Progenitor cell of endocrine pancreas (in vitro differentiated cells): ENCODE measurements around the gene PYGM. TPM values are rescaled to one million over a fixed set of nuclear protein-coding genes. Genes with fewer than 3 reads are reported as not detected.

Source experiments
- DNase-seq: peaks from one replicate; pipeline ENCODE4 v3.0.0; 2021; ENCODE audit warnings: low spot score; ENCODE audit not compliant: unreplicated experiment
- H3K27ac Mint-ChIP-seq: 2 replicates; pipeline ENCODE4 v1.8.0; 2021; ENCODE audit warnings: mild to moderate bottlenecking, moderate library complexity, mixed read lengths
- H3K27me3 Mint-ChIP-seq: 2 replicates; pipeline ENCODE4 v1.8.0; 2021; ENCODE audit warnings: mixed read lengths
- H3K36me3 Mint-ChIP-seq: 2 replicates; pipeline ENCODE4 v1.8.0; 2022; ENCODE audit warnings: mixed read lengths; ENCODE audit not compliant: insufficient read depth
- H3K4me1 Mint-ChIP-seq: 2 replicates; pipeline ENCODE4 v1.8.0; 2021; ENCODE audit warnings: low read depth, mixed read lengths
- H3K4me3 Mint-ChIP-seq: 2 replicates; pipeline ENCODE4 v1.8.0; 2021; ENCODE audit warnings: low read depth, mild to moderate bottlenecking, moderate library complexity, mixed read lengths
- H3K9me3 Mint-ChIP-seq: 2 replicates; pipeline ENCODE4 v1.8.0; 2021; ENCODE audit warnings: low read depth, mixed read lengths
- CTCF ChIP-seq: fragments of 200-600 bp; sonication (generic); IDR thresholded peaks from one replicate; pipeline ENCODE4 v1.5.0; 2021; ENCODE audit warnings: antibody characterized with exemption, mild to moderate bottlenecking; ENCODE audit not compliant: unreplicated experiment
- total RNA-seq: library from RNA; stranded (reverse); gene quantifications from 2 replicates; pipeline ENCODE4 v1.2.1, GENCODE V29; 2021

The PYGM gene
- total RNA-seq, 1 donor from 2014 or later: 1.6 TPM

- Mint-ChIP-seq H3K36me3 (peaks cover 2% of the 10 kb centered on the region), H3K9me3 (no peaks in the 10 kb centered on the region), H3K4me3 (peak overlapping the region; percentile 26), H3K27me3 (no peaks in the 10 kb centered on the region), H3K4me1 (peaks cover 8% of the 10 kb centered on the region), H3K27ac (no peak overlapping the region)
- DNase-seq: no peak
- TF ChIP-seq CTCF: no peak
These were observed 40.8 kb upstream of the PYGM start for GRCh38 chr11:64800303-64801157.

GRCh38 chr11:64799623-64800302 is 40.0 kb upstream of the PYGM start:
- Mint-ChIP-seq H3K9me3 (no peaks in the 10 kb centered on the region), H3K27me3 (no peaks in the 10 kb centered on the region), H3K4me1 (peaks cover 8% of the 10 kb centered on the region), H3K4me3 (no peak overlapping the region), H3K27ac (no peak overlapping the region), H3K36me3 (peaks cover 2% of the 10 kb centered on the region)
- no peak for DNase-seq
- no peak for TF ChIP-seq CTCF

GRCh38 chr11:64799256-64799622 is 39.5 kb upstream of the PYGM start:
- Mint-ChIP-seq H3K9me3 (no peaks in the 10 kb centered on the region), H3K27me3 (no peaks in the 10 kb centered on the region), H3K36me3 (peaks cover 2% of the 10 kb centered on the region), H3K4me1 (peaks cover 8% of the 10 kb centered on the region), H3K4me3 (no peak overlapping the region), H3K27ac (no peak overlapping the region)
- TF ChIP-seq CTCF: no peak
- no peak for DNase-seq

GRCh38 chr11:64796757-64797541 is 37.2 kb upstream of the PYGM start:
- Mint-ChIP-seq H3K4me3 (no peak overlapping the region), H3K27ac (no peak overlapping the region), H3K36me3 (no peaks in the 10 kb centered on the region), H3K27me3 (no peaks in the 10 kb centered on the region), H3K4me1 (no peaks in the 10 kb centered on the region), H3K9me3 (no peaks in the 10 kb centered on the region)
- TF ChIP-seq CTCF: no peak
- no peak for DNase-seq

GRCh38 chr11:64796047-64796756 is 36.4 kb upstream of the PYGM start:
- no peaks in the 10 kb centered on the region for H3K36me3 Mint-ChIP-seq
- no peak for DNase-seq
- no peak overlapping the region for H3K4me3 Mint-ChIP-seq
- no peak for TF ChIP-seq CTCF
- H3K27ac Mint-ChIP-seq: no peak overlapping the region
- no peaks in the 10 kb centered on the region for H3K27me3 Mint-ChIP-seq
- H3K4me1 Mint-ChIP-seq: no peaks in the 10 kb centered on the region
- no peaks in the 10 kb centered on the region for H3K9me3 Mint-ChIP-seq
